NCI-H2227 treated with DMSO at 0.1 percent for 48 hours (cell line): ENCODE measurements around the gene TAF3.
"Not testable (repeated sequence)": the region's sequence is repeated elsewhere in the genome, so short reads cannot be mapped to it uniquely, and the experiment has no call there.

Source experiments
- DNase-seq: peaks from one replicate; lab custom pipeline; 2025; lab: John Stamatoyannopoulos, UW

TAF3 gene

DNA sequence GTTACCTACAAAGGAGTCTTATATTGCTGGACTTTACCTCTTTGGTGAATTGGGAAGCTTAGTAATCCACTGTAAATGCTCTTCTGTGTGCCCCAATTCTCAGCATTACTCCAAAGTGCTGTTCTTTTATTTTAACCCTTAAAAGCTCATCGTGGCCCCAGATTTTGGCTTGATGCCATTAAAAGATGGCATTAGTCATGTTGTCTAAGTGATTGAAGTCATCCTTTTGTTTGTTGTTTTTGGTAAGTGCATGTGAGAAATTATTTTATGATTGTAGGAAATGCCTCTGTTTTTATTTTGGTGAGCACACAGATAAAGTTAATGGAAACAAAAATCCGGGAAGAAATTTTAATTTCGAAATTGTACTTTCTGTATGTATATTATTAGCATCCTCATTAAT lies 153.6 kb downstream of the TAF3 start:
- DNase-seq, result no peak

GRCh38 chr10:7972367-7972766 lies 154.1 kb downstream of the TAF3 start:
- no peak for DNase-seq

DNA sequence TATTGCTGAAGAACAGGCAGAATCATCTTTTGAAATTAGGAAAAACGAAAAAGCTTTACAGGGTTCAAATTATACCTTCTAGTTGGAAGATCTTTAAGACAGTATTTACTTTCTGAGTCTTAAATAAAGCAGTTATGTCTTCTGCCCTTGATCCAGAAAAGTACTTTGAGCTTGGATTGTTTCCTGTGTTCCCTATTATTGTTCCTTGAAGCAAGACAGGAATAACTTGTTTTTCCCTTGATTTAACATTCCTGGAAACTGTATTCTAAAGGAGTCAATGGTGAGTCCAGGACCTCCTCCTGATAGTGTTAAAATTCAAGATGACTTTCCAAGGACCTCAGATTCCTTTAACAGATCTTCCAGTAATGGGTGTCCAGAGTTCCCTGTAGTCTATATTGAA lies 161.9 kb downstream of the TAF3 start:
- no peak for DNase-seq

- DNase-seq, result no peak
Measured at GRCh38 chr10:7982727-7983126, 164.4 kb downstream of the TAF3 start.

- DNase-seq, result no peak
Measured at GRCh38 chr10:7984325-7984724, 166.0 kb downstream of the TAF3 start.

GRCh38 chr10:7984896-7985295 lies 166.6 kb downstream of the TAF3 start:
- no peak for DNase-seq

DNA sequence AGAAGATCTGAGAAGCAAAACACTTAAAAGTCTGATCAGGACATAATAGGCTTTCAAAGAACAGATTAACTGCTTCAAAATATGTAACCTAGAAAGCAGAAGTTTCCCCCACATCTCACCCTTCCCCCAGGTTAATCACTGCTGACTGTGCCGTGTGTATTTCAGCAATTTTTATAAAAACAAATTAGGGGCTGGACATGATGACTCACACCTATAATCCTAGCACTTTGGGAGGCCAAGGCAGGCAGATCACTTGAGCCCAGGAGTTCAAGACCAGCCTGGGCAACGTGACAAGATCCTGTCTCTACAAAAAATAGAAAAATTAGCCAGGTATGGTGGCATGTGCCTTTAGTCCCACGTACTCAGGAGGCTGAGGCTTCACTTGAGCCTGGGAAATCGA lies 168.5 kb downstream of the TAF3 start:
- DNase-seq, result no peak

DNA sequence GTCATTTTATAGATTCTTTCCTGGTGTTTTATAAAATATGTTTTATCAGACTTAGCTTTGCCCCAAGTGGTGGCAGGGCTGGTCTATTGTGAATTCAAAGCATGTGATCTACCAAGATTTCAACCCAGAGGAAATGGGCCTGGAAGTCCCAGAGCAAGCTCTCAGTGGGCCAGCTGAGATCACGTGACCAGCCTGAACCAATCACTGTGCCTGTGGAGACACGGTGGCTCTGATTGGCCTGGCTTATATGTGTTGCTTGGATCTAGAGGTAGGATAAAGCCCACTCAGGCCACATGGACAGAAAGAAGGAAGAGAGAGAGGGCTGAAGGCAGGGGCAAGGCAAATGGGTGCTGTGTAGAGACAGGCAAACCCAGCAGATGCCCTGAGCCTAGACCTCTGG lies 170.7 kb downstream of the TAF3 start:
- DNase-seq, result no peak

DNA sequence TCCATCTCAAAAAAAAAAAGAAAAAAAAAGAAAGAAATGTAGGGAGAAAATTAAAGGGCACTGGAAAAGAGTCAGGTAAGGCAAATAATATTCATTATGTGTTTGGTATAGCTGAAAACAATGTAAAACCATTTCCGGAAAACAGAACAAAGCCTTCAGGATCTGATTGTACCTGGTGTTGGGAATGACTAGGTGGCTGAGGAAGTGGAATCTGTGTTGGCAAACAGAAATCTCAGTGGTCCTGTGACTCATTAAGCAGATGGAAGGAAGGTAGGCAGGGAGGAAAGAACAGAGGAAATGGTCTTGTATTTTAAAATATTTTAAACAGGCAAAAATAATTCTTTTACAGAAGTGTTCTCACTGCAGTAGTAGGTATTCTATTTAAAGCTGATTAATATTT lies 180.5 kb downstream of the TAF3 start:
- no peak for DNase-seq

DNA sequence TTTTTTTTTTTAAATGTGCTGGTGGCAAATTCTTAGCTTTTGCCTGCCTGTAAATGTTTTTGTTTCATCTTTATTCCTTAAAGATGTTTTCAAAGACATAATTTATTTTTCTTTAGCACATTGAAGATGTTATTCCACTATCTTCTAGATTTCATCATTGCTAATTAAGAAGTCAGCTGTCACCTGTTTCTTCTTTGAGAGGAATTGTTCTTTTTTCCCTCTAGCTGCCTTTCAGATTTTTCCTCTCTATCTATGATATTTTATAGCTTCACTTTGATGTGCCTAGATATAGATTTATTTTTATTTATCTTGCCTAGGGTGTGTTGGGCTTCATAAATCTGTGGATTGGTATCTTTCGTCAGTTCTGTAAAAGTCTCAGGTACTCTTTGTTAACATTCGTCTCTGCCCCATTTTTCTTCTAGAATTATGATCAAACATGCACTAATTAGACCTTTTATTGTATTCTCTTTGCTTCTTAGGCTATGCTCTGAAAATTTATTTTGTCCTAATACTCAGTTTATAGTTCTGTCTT lies 186.2 kb downstream of the TAF3 start:
- no peak for DNase-seq

- DNase-seq, result no peak
Measured at GRCh38 chr10:8006274-8006999, 188.1 kb downstream of the TAF3 start.

- DNase-seq, result no peak
Measured at GRCh38 chr10:8009031-8009430, 190.7 kb downstream of the TAF3 start.

- DNase-seq, result no peak
Measured at GRCh38 chr10:8013006-8013405, 194.7 kb downstream of the TAF3 start.

DNA sequence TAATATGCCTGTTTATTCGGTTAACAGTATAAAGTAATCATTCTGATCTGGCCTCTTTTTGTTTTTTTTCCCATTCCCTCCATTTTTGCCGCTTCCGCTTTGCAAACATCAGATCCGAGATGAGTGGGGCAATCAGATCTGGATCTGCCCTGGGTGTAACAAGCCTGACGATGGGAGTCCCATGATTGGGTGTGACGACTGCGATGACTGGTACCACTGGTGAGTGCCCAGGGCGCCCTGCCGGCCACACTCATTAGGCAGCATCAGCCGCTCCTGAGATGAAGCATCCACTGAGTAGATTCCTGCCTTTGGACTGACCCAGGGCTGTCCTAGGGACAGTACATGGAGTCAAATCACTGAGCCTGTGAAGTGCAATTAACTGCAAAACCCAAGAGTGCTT lies 195.3 kb downstream of the TAF3 start:
- DNase-seq, result no peak

- DNase-seq, result no peak
Measured at GRCh38 chr10:8014649-8015048, 196.3 kb downstream of the TAF3 start.

GRCh38 chr10:8017277-8017676 lies 199.0 kb downstream of the TAF3 start:
- no peak for DNase-seq

GRCh38 chr10:8023321-8023720 lies 205.0 kb downstream of the TAF3 start:
- no peak for DNase-seq

DNA sequence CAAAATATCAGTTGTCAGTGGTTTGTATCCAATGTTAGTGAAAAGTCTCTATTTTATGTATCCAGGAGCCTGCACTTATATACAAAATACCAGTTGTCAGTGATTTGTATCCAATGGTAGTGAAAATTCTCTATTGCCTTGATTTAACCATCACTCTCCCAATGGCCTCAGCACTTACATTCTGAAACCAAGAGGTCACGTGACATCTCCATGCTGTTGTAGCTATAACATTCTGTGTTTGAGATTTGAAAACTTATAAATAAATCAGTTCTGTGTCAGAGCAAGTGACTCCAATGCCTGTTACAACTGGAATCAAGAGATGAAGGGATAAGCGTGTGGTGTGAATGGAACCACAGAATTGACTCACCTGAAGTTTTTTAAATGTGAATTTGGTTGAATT lies 205.5 kb downstream of the TAF3 start:
- DNase-seq, result no peak

- DNase-seq, result no peak
Measured at GRCh38 chr10:8026349-8027259, 208.3 kb downstream of the TAF3 start.

- DNase-seq, result not testable (repeated sequence)
Measured at GRCh38 chr10:8031211-8031610, 212.9 kb downstream of the TAF3 start.

DNA sequence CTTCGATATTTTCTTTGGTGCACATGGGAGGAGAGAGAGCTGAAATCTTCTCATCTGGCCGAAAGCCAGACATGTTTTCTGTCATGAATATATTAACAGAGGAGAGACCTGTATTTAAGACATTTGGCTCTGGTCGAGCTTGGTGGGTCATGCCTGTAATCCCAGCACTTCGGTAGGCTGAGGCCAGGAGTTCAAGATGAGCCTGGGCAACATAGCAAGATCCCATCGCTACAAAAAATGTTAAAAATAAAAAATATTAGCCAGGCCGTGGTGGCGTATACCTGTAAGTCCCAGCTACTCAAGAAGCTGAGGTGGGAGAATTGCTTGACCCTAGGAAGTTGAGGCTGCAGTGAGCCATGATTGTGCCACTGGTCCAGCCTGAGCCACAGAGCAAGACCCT lies 214.3 kb downstream of the TAF3 start:
- no peak for DNase-seq

- no peak for DNase-seq
Measured at GRCh38 chr10:8033812-8034465, 215.6 kb downstream of the TAF3 start.
